ENCODE measurements around the gene F13A1. TPM values are rescaled to one million over a fixed set of nuclear protein-coding genes. Genes with fewer than 3 reads are reported as not detected.

F13A1 gene
- total and polyA plus RNA-seq, 4 donors: 4.3 to 69.9 (median 23.4) TPM

- WGBS, 2 donors: 73 to 81% methylated on average over 11 of the region's 11 CpGs
- TF ChIP-seq CTCF (IDR thresholded peaks at IDR 0.05; ENCODE audit: control extremely low read depth, extremely low read depth): no peak
- no peak for ATAC-seq (ENCODE audit: insufficient read depth, low FRiP score)
- no peaks in the 10 kb centered on the region for H3K27me3 ChIP-seq (ENCODE audit: control insufficient read depth in 3 of 3, insufficient read depth in 3 of 3, low read length in 2 of 3)
- no peaks in the 10 kb centered on the region for H3K4me1 ChIP-seq (ENCODE audit: control insufficient read depth in 5 of 5, insufficient read depth in 5 of 5, low read length in 5 of 5)
- no peaks in the 10 kb centered on the region for H3K36me3 ChIP-seq (ENCODE audit: control insufficient read depth in 4 of 4, insufficient read depth in 4 of 4, low read length in 4 of 4)
- peak in 1 of 3 donors; percentile 31 for DNase-seq
- no peak overlapping the region for H3K27ac ChIP-seq (ENCODE audit: low read depth in 1 of 2, low read length in 1 of 2)
- H3K9me3 ChIP-seq (ENCODE audit: control insufficient read depth in 4 of 4, insufficient read depth in 3 of 4, low read length in 3 of 4): peaks cover 0 to 3% (median 0%) of the 10 kb centered on the region in 4 donors
- no peak overlapping the region for H3K4me3 ChIP-seq
- no peak overlapping the region for H3K9ac ChIP-seq (ENCODE audit: insufficient read depth in 1 of 2, low read length in 2 of 2)
Measured at GRCh38 chr6:6179858-6180623, 140.4 kb downstream of the F13A1 start.

GRCh38 chr6:6178795-6179194 lies 141.7 kb downstream of the F13A1 start:
- H3K4me1 ChIP-seq (ENCODE audit: control insufficient read depth in 5 of 5, insufficient read depth in 5 of 5, low read length in 5 of 5): no peaks in the 10 kb centered on the region
- no peak for TF ChIP-seq CTCF (IDR thresholded peaks at IDR 0.05; ENCODE audit: control extremely low read depth, extremely low read depth)
- H3K27ac ChIP-seq (ENCODE audit: low read depth in 1 of 2, low read length in 1 of 2): no peak overlapping the region
- H3K4me3 ChIP-seq: no peak overlapping the region
- 68 to 81% methylated on average over 6 of the region's 6 CpGs for WGBS, 2 donors
- H3K9ac ChIP-seq (ENCODE audit: insufficient read depth in 1 of 2, low read length in 2 of 2): no peak overlapping the region
- DNase-seq: peak in 1 of 3 donors; percentile 21
- no peak for ATAC-seq (ENCODE audit: insufficient read depth, low FRiP score)
- no peaks in the 10 kb centered on the region for H3K9me3 ChIP-seq (ENCODE audit: control insufficient read depth in 4 of 4, insufficient read depth in 3 of 4, low read length in 3 of 4)
- no peaks in the 10 kb centered on the region for H3K36me3 ChIP-seq (ENCODE audit: control insufficient read depth in 4 of 4, insufficient read depth in 4 of 4, low read length in 4 of 4)
- no peaks in the 10 kb centered on the region for H3K27me3 ChIP-seq (ENCODE audit: control insufficient read depth in 3 of 3, insufficient read depth in 3 of 3, low read length in 2 of 3)

- no peak overlapping the region for H3K27ac ChIP-seq (ENCODE audit: low read depth in 1 of 2, low read length in 1 of 2)
- H3K9me3 ChIP-seq (ENCODE audit: control insufficient read depth in 4 of 4, insufficient read depth in 3 of 4, low read length in 3 of 4): no peaks in the 10 kb centered on the region
- no peak overlapping the region for H3K4me3 ChIP-seq
- no peaks in the 10 kb centered on the region for H3K4me1 ChIP-seq (ENCODE audit: control insufficient read depth in 5 of 5, insufficient read depth in 5 of 5, low read length in 5 of 5)
- no peak for DNase-seq
- no peak overlapping the region for H3K9ac ChIP-seq (ENCODE audit: insufficient read depth in 1 of 2, low read length in 2 of 2)
- no peaks in the 10 kb centered on the region for H3K27me3 ChIP-seq (ENCODE audit: control insufficient read depth in 3 of 3, insufficient read depth in 3 of 3, low read length in 2 of 3)
- no peak for TF ChIP-seq CTCF (IDR thresholded peaks at IDR 0.05; ENCODE audit: control extremely low read depth, extremely low read depth)
- no peak for ATAC-seq (ENCODE audit: insufficient read depth, low FRiP score)
- no peaks in the 10 kb centered on the region for H3K36me3 ChIP-seq (ENCODE audit: control insufficient read depth in 4 of 4, insufficient read depth in 4 of 4, low read length in 4 of 4)
- 87 to 88% methylated on average over 4 of the region's 4 CpGs for WGBS, 2 donors
Measured at GRCh38 chr6:6177754-6178153, 142.7 kb downstream of the F13A1 start.
